GM18498 (cell line): Measurements from ENCODE around the gene STX1B.
A peak's percentile ranks its signal among the peaks of the same experiment; 100 is the strongest.
"Not testable (repeated sequence)": the region's sequence is repeated elsewhere in the genome, so short reads cannot be mapped to it uniquely, and the experiment has no call there.

Experiments used
- ATAC-seq: cut with Tn5 transposase; IDR thresholded peaks from one replicate; pipeline ENCODE4 v1.9.1; 2021; ENCODE audit warnings: mild to moderate bottlenecking, moderate library complexity; ENCODE audit not compliant: unreplicated experiment

Gene STX1B

DNA sequence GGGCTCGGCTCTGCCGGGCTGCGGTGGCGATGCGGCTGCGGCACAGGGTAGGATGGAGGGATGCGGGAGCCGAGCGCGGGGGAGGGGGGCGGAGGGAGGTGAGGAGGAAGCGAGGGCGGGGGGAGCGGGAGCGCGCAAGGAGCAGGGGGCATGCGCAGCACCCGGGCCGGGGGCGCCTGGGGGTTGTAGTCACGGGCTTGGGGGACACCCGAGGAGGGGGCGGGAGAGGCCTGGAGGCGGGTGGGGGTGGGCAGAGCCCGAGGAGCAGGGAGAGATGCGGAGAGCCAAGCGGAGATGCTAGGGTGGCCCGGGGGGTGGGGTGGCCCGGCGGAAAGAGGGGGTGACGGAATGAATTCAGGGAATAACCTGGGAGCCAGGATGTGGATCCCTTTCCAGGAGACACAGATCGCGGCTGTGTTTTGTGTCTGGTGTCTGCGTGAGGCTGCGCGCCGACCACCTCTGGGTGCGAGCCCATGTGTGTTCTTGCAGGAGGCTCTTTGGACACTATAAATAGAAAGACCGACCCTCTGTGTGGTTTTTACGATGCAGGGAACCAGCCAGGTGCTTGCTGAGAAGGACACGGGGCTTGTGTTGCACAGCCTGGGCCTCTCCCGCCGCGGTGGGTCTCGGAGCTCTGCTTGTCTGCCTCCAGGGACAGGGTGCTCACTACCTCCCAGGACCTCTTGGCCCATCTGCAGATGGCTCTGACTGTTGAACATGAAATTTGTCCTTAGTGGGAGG is at the start of gene STX1B:
TSS of gene STX1B (minus strand) at position 54 of the 741 bp plus-strand sequence. CDS start 242 bp downstream, outside the sequence.
- ATAC-seq = no peak

GRCh38 chr16:31055613-31056012 is 45.2 kb upstream of the STX1B start:
- no peak for ATAC-seq

DNA sequence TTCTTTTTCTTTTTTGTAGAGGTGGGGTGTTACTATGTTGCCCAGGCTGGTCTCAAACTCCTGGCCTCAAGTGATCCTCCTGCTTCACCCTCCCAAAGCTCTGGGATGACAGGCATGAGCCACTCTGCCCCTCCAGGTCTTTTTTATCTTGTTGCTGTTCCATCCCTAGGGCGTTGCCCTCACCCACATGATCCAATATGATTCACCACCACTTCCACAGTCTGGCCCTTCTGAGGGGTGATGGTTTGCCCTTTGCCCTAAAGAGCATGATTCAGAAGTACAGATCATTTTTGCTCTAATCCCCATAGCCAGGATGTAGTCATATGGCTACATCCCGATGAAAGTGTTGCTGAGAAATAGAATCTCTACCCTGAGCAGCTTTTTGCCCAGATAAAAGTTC is 41.7 kb upstream of the STX1B start:
- no peak for ATAC-seq

- no peak for ATAC-seq
Measured at GRCh38 chr16:31050280-31051030, 40.0 kb upstream of the STX1B start.

DNA sequence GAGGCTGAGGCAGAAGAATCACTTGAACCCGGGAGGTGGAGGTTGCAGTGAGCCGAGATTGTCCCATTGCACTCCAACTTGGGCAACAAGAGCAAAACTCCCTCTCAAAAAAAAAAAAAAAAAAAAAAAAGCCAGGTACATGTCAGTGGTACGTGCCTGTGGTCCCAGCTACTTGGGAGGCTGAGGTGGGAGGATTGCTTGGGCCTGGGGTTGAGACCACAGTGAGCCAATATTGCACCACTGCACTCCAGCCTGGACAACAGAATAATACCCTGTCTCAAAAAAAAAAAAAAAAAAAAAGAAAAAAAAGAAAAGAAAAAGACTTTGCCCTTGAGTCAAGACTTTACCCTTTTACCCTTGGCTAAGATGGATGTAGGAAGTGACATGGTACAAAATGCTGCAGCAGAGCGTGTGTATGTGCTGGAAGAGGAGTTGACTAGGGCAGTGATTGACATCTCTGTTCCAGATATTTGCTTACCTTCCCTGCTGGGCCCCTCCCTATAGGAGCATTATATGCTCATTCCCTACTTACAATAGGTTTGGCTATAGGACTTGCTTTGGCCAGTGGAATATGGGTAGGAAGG is 33.6 kb upstream of the STX1B start:
- ATAC-seq = no peak

GRCh38 chr16:31043352-31043751 is 32.9 kb upstream of the STX1B start:
- ATAC-seq = no peak

DNA sequence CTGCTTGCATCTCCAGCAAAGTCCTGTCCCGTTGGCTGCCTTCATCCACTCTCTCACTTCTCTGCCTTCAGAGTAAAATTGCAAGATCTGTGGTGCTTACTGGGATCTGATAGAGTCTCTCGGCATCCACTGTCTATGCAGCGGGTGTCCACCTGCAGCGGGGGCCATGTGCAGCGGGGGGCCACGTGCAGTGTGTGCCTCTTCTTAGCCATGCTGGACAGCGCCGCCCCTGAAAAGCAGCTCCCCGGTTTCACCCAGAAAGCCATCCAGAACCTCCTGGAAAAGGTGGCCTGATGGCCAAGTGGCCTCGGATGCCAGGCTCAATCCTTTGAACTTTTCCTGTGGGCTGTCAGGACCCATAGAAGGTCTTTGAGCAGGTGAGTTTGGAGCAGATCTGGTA is 32.4 kb upstream of the STX1B start:
- no peak for ATAC-seq

DNA sequence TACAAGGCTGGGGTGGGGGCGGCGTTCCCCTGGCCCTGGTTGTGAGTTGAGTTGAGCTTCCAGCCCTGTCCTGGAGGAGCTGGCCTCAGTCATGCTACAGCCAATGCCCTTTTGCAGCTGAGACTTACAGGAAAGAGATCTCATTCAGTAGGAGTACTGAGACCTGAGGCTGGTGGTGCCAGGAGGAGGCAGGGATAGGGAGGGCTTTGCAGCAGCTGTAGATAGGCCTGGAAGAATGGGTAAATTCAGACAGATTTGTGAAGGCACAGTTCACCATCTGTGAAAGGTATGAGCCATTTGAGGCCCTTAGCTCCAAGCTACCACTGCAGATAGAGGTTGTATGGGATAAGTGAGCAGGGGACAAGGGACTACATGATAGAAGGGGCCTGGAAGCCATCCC is 28.6 kb upstream of the STX1B start:
- ATAC-seq = no peak

GRCh38 chr16:31036691-31037090 is 26.3 kb upstream of the STX1B start:
- ATAC-seq = no peak

DNA sequence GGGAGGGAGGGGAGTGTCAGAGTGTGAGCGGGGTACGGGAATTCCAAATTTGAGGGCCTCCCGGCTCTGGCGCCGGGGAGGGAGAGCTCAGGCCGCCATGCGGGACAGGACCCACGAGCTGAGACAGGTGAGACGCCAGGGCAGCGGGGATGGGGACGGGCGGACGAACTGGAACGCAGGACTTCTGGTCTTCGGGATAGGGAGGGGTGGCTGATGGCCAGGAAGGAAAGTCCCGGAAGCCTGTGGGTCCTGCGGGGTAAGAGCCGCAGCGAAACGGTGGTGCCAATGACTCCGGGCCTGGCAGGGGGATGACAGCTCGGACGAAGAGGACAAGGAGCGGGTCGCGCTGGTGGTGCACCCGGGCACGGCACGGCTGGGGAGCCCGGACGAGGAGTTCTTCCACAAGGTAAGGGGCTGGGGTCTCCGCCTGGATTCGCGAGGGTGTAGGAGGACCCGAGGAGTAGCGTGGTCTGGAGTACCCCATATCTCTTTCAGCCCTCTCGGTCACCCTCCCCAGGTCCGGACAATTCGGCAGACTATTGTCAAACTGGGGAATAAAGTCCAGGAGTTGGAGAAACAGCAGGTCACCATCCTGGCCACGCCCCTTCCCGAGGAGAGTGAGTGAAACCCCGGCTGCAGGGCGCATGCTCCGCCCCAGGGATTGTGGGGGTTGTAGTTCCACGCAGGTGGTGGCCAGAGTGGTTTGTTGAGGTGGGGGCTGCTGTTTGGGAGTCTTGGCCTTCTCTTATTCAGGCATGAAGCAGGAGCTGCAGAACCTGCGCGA is 23.5 kb upstream of the STX1B start:
- ATAC-seq = peak; percentile 41

GRCh38 chr16:31032736-31033708 is 22.6 kb upstream of the STX1B start, which contains the start of gene STX4:
Gene STX4 (plus strand): TSS chr16:31033558. CDS start chr16:31033806, 248 bp downstream.
- peak; percentile 77 for ATAC-seq

GRCh38 chr16:31031276-31031675 is 20.8 kb upstream of the STX1B start:
- ATAC-seq = no peak

DNA sequence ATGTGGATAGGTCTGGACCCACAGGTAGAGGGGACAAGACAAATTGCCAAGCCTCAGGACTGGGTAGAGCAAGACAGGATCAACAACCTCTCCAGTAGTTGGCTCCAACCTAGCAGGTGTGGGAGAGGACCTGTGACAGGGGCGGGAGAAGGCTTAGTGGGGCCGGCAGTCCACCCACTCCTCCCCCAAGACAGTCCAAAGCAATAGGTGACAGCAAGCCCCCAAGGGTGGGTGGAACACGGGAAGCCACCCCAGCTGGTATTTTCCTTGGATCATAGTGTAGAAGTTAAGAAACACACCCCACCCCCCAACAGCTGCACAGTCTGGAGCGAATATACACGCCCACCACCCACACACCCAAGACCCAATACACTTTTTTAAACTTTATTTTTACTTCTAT is 18.8 kb upstream of the STX1B start:
- no peak for ATAC-seq

DNA sequence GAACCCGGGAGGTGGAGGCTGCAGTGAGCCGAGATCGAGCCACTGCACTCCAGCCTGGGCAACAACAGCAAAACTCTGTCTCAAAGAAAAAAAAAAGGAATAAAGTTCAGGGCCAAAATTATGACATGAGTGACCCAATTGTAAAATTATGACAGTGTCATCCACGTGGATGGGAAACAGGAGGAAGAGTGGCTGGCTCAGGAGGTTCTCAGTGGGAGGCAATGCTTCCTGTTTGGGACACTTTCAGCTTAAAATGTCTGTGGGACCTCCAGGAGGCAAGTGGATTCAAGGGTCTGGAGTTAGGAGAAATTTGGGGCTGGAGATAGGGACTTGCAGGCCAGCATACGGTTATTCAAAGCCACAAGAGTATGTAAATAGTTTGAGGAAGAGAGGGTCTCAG is 14.9 kb upstream of the STX1B start:
- ATAC-seq = no peak

GRCh38 chr16:31023627-31024226 is 13.3 kb upstream of the STX1B start:
- no peak for ATAC-seq

GRCh38 chr16:31023252-31023602 is 12.8 kb upstream of the STX1B start:
- no peak for ATAC-seq

DNA sequence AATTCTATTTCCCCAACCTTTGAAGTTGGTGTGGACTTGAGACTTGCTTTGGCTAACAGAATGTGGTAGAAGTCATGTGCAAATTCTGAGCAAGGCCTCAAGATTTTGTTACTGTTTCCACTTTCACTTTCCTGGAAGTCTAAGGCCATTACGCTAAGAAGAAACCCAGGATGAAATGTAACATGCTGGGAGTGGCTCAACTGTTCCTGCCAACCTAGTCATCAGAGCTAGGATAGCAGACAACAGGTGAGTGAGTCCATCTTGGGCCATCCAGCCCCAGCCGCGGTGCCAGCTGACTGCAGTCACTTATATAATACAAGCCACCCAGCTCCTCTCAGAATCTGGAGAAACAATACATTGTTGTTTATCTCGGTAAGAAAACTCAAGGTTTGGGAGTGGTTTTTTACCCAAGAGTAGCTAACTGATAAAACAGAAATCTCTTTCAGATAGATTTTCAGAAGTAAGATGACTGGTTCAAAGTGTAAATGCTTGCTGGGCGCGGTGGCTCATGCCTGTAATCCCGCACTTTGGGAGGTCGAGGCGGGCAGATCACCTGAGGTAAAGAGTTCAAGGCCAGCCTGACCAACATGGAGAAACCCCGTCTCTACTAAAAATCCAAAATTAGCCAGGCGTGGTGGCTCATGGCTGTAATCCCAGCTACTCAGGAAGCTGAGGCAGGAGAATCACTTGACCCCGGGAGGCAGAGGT is 12.3 kb upstream of the STX1B start:
- ATAC-seq = no peak

DNA sequence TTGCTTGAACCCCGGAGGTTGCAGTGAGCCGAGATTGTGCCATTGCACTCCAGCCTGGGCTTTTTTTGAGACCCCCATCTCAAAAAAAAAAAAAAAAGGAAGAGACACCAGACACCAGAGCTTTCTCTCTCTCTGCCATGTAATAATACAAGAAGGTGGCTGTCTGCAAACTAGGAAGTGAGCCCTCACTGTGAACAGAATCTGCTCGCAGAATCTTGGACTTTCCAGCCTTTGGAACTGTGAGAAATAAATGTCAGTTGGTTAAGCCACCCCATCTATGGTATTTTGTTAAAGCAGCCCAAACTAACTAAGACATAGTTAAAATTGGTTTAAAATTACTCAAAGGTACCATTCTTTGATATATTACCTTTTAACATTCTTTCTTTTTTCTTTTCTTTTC is 10.1 kb upstream of the STX1B start:
- ATAC-seq = no peak

DNA sequence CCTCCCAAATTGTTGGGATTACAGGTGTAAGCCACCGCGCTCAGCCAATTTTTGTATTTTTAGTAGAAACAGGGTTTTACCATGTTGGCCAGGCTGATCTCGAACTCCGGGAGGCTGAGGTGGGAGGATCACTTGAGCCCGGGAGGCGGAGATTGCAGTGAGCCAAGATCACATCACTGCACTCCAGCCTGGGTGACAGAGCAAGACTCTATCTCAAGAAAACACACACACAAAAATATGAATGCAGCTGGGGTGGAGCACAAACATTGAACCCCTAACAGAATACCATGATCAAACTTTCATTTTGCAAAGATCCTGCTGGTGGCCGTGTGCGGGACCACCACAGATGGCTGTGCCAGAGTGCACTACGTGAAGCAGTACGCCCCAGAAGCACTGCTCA is 7.3 kb upstream of the STX1B start:
- not testable (repeated sequence) for ATAC-seq
